Mesodermal cell (in vitro differentiated cells): ENCODE data around the gene SOWAHA.

ENCODE experiments used
- H3K27ac ChIP-seq: 2 replicates; pipeline ENCODE4 v1.7.0; 2013; ENCODE audit warnings: mild to moderate bottlenecking, low read depth, low read length, moderate library complexity; ENCODE audit not compliant: severe bottlenecking
- H3K36me3 ChIP-seq: 2 replicates; pipeline ENCODE4 v1.7.1; 2013; ENCODE audit warnings: mild to moderate bottlenecking, low read length, moderate library complexity; ENCODE audit not compliant: control insufficient read depth, insufficient read depth
- H3K4me1 ChIP-seq: one replicate; pipeline ENCODE4 v1.7.1; 2013; ENCODE audit warnings: mild to moderate bottlenecking, low read length; ENCODE audit not compliant: insufficient read depth, control insufficient read depth, poor library complexity, severe bottlenecking
- H3K4me3 ChIP-seq: 2 replicates; pipeline ENCODE4 v1.7.0; 2013; ENCODE audit warnings: low read length, control low read depth, mild to moderate bottlenecking; ENCODE audit not compliant: insufficient read depth, poor library complexity, severe bottlenecking; ENCODE audit errors: extremely low read depth
- H3K9me3 ChIP-seq: 2 replicates; pipeline ENCODE4 v1.7.1; 2013; ENCODE audit warnings: mild to moderate bottlenecking, low read length, moderate library complexity; ENCODE audit not compliant: control insufficient read depth
- WGBS, 2 experiments: methylation state at CpG; one replicate each; pipeline ENCODE4 v1.1.5; 2013; ENCODE audit warnings: missing lambda C conversion rate in 2 of 2; ENCODE audit not compliant: insufficient coverage in 2 of 2; 5-methylcytosine and 5-hydroxymethylcytosine counted together

Gene SOWAHA

GRCh38 chr5:132827943-132828673 is 15.0 kb downstream of the SOWAHA start:
- WGBS, 2 experiments: 86 to 95% methylated on average over 1 to 4 of the region's 4 CpGs
- H3K27ac ChIP-seq: no peak overlapping the region
- H3K4me1 ChIP-seq: peaks cover 10% of the 10 kb centered on the region
- H3K4me3 ChIP-seq: no peak overlapping the region
- no peaks in the 10 kb centered on the region for H3K9me3 ChIP-seq
- no peaks in the 10 kb centered on the region for H3K36me3 ChIP-seq

- H3K36me3 ChIP-seq: no peaks in the 10 kb centered on the region
- H3K27ac ChIP-seq: no peak overlapping the region
- H3K4me3 ChIP-seq: no peak overlapping the region
- WGBS, 2 experiments: 94% methylated on average over 3 to 4 of the region's 4 CpGs
- no peaks in the 10 kb centered on the region for H3K9me3 ChIP-seq
- peaks cover 6% of the 10 kb centered on the region for H3K4me1 ChIP-seq
Measured at GRCh38 chr5:132828846-132829494, 15.9 kb downstream of the SOWAHA start.

- Histone ChIP-seq H3K36me3 (no peaks in the 10 kb centered on the region), H3K4me3 (peak overlapping the region; percentile 53), H3K27ac (no peak overlapping the region), H3K4me1 (peaks cover 6% of the 10 kb centered on the region), H3K9me3 (no peaks in the 10 kb centered on the region)
- WGBS, 2 experiments: 7 to 8% methylated on average over 73 of the region's 75 CpGs
Measured at GRCh38 chr5:132829742-132830435, 16.8 kb downstream of the SOWAHA start.

GRCh38 chr5:132830436-132831094 is 17.5 kb downstream of the SOWAHA start, which contains the start of gene SHROOM1:
SHROOM1 (minus strand) TSS chr5:132830647; CDS start chr5:132826140, 4,507 bp downstream.
- Histone ChIP-seq H3K27ac (no peak within 1 kb of the TSS), H3K4me1 (peaks cover 6% of the 10 kb centered on the region), H3K36me3 (no peaks in the 10 kb centered on the region), H3K4me3 (peak within 1 kb of the TSS; percentile 53), H3K9me3 (no peaks in the 10 kb centered on the region)
- WGBS, 2 experiments: 6 to 8% methylated on average over 59 to 76 of the region's 78 CpGs

- Histone ChIP-seq H3K4me3 (peak overlapping the region; percentile 53), H3K36me3 (no peaks in the 10 kb centered on the region), H3K4me1 (peaks cover 1% of the 10 kb centered on the region), H3K27ac (no peak overlapping the region), H3K9me3 (no peaks in the 10 kb centered on the region)
- 91 to 97% methylated on average over 10 to 11 of the region's 15 CpGs for WGBS, 2 experiments
Measured at GRCh38 chr5:132831095-132831860, 18.2 kb downstream of the SOWAHA start.

GRCh38 chr5:132832612-132833011 is 19.5 kb downstream of the SOWAHA start:
- no peak overlapping the region for H3K27ac ChIP-seq
- 86 to 90% methylated on average over 5 of the region's 5 CpGs for WGBS, 2 experiments

GRCh38 chr5:132834057-132834456 is 21.0 kb downstream of the SOWAHA start:
- H3K4me1 ChIP-seq: no peaks in the 10 kb centered on the region
- H3K36me3 ChIP-seq: no peaks in the 10 kb centered on the region
- no CpG with 5 or more reads among the region's 3 CpGs for WGBS, 2 experiments
- no peak overlapping the region for H3K27ac ChIP-seq
- no peak overlapping the region for H3K4me3 ChIP-seq
- H3K9me3 ChIP-seq: no peaks in the 10 kb centered on the region

More at GRCh38 chr5:132832612-132833011, 19.5 kb downstream of the SOWAHA start:
- no peaks in the 10 kb centered on the region for H3K9me3 ChIP-seq
- H3K4me1 ChIP-seq: no peaks in the 10 kb centered on the region
- H3K4me3 ChIP-seq: no peak overlapping the region
- no peaks in the 10 kb centered on the region for H3K36me3 ChIP-seq

GRCh38 chr5:132836852-132837251 is 23.8 kb downstream of the SOWAHA start:
- H3K4me3 ChIP-seq: no peak overlapping the region
- no peak overlapping the region for H3K27ac ChIP-seq
- H3K4me1 ChIP-seq: peaks cover 4% of the 10 kb centered on the region
- H3K9me3 ChIP-seq: no peaks in the 10 kb centered on the region
- no peaks in the 10 kb centered on the region for H3K36me3 ChIP-seq
- 100% methylated on average over 1 of the region's 1 CpG for WGBS, 2 experiments

GRCh38 chr5:132837868-132838267 is 24.8 kb downstream of the SOWAHA start:
- Histone ChIP-seq H3K4me3 (no peak overlapping the region), H3K36me3 (no peaks in the 10 kb centered on the region), H3K4me1 (peaks cover 4% of the 10 kb centered on the region), H3K9me3 (no peaks in the 10 kb centered on the region), H3K27ac (no peak overlapping the region)
- WGBS, 2 experiments: 100% methylated on average over 2 of the region's 2 CpGs; no CpG with 5 or more reads in 1 of the 2 experiments
